ENCODE data around the gene KRTAP5-9.
"Not testable (repeated sequence)": the region's sequence is repeated elsewhere in the genome, so short reads cannot be mapped to it uniquely, and the experiment has no call there.

KRTAP5-9 gene

GRCh38 chr11:71525938-71526495 is 22.2 kb upstream of the KRTAP5-9 start:
- Mint-ChIP-seq H3K4me3 (no peak overlapping the region), H3K27ac (no peak overlapping the region), H3K36me3 (ENCODE audit: low read depth) (no peaks in the 10 kb centered on the region), H3K4me1 (ENCODE audit: low read depth) (no peaks in the 10 kb centered on the region), H3K9me3 (peaks cover 3% of the 10 kb centered on the region), H3K27me3 (peaks cover 9% of the 10 kb centered on the region)

GRCh38 chr11:71526796-71527575 is 21.2 kb upstream of the KRTAP5-9 start, which contains the start of gene KRTAP5-7:
TSS of gene KRTAP5-7 (plus strand) at chr11:71527267. CDS start at chr11:71527301, 34 bp downstream.
- H3K27me3 Mint-ChIP-seq; H3K4me1 Mint-ChIP-seq (ENCODE audit: low read depth); H3K4me3 Mint-ChIP-seq; H3K27ac Mint-ChIP-seq; H3K36me3 Mint-ChIP-seq (ENCODE audit: low read depth); H3K9me3 Mint-ChIP-seq: not testable (repeated sequence)

- H3K4me3 Mint-ChIP-seq = no peak overlapping the region
- no peaks in the 10 kb centered on the region for H3K36me3 Mint-ChIP-seq (ENCODE audit: low read depth)
- no peaks in the 10 kb centered on the region for H3K4me1 Mint-ChIP-seq (ENCODE audit: low read depth)
- no peak overlapping the region for H3K27ac Mint-ChIP-seq
- H3K9me3 Mint-ChIP-seq = peaks cover 3% of the 10 kb centered on the region
- peaks cover 9% of the 10 kb centered on the region for H3K27me3 Mint-ChIP-seq
These were observed 20.5 kb upstream of the KRTAP5-9 start for GRCh38 chr11:71527576-71528210.

DNA sequence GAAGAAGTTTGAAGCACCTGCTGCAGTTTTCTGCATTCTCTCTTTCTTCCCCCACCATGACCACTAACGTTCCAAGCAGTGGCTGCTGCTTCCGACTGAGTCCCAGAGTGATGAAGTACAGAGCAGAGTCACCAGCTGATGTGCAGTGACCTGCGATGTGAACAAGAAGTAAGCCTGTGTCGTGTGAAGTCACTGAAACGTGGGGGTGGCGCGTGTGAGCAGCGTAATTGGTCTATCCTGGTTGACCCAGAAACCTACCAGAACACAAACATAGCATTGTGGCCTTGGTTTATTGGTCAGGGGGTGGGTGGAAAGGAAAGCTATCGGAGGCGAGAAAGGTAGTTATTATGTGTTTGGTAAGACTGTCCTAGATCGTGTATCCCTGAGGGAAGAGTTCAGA is 17.6 kb upstream of the KRTAP5-9 start:
- Mint-ChIP-seq H3K9me3 (no peaks in the 10 kb centered on the region), H3K4me3 (no peak overlapping the region), H3K4me1 (ENCODE audit: low read depth) (no peaks in the 10 kb centered on the region), H3K27ac (no peak overlapping the region), H3K27me3 (peaks cover 9% of the 10 kb centered on the region), H3K36me3 (ENCODE audit: low read depth) (no peaks in the 10 kb centered on the region)

- H3K4me3 Mint-ChIP-seq = no peak overlapping the region
- H3K9me3 Mint-ChIP-seq = no peaks in the 10 kb centered on the region
- H3K36me3 Mint-ChIP-seq (ENCODE audit: low read depth) = no peaks in the 10 kb centered on the region
- no peaks in the 10 kb centered on the region for H3K27me3 Mint-ChIP-seq
- no peaks in the 10 kb centered on the region for H3K4me1 Mint-ChIP-seq (ENCODE audit: low read depth)
- no peak overlapping the region for H3K27ac Mint-ChIP-seq
These were observed 16.1 kb upstream of the KRTAP5-9 start for GRCh38 chr11:71532036-71532610.

- not testable (repeated sequence) for H3K36me3 Mint-ChIP-seq (ENCODE audit: low read depth); H3K4me3 Mint-ChIP-seq; H3K4me1 Mint-ChIP-seq (ENCODE audit: low read depth); H3K9me3 Mint-ChIP-seq; H3K27ac Mint-ChIP-seq; H3K27me3 Mint-ChIP-seq
These were observed 13.3 kb upstream of the KRTAP5-9 start for GRCh38 chr11:71534711-71535608.

DNA sequence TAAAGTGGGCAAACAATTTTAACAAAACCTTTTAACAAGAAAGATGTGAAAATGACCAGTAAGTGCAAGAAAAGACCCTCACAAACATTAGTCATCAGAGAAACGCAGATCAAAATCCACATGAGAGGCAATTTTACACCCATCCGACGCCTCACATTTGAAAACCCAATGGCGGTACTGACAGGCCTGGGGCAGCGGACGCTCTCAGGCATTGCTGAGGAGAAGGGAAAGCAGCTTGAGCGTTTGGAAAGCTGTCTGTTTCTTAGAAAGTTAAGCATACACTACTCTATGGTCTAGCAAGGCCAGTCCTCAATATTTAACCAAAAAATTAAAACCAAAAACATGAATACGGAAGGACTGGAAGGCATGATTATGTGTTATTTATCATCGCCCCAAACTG is 12.4 kb upstream of the KRTAP5-9 start:
- peaks cover 3% of the 10 kb centered on the region for H3K4me1 Mint-ChIP-seq (ENCODE audit: low read depth)
- H3K36me3 Mint-ChIP-seq (ENCODE audit: low read depth) = no peaks in the 10 kb centered on the region
- no peak overlapping the region for H3K4me3 Mint-ChIP-seq
- H3K27ac Mint-ChIP-seq = no peak overlapping the region
- H3K9me3 Mint-ChIP-seq = peaks cover 3% of the 10 kb centered on the region
- H3K27me3 Mint-ChIP-seq = no peaks in the 10 kb centered on the region

- H3K9me3 Mint-ChIP-seq = peaks cover 12% of the 10 kb centered on the region
- H3K36me3 Mint-ChIP-seq (ENCODE audit: low read depth) = peaks cover 4% of the 10 kb centered on the region
- H3K4me3 Mint-ChIP-seq = no peak overlapping the region
- no peak overlapping the region for H3K27ac Mint-ChIP-seq
- peaks cover 9% of the 10 kb centered on the region for H3K4me1 Mint-ChIP-seq (ENCODE audit: low read depth)
- peaks cover 9% of the 10 kb centered on the region for H3K27me3 Mint-ChIP-seq
These were observed 10.7 kb upstream of the KRTAP5-9 start for GRCh38 chr11:71537537-71537936.

GRCh38 chr11:71537977-71538665 is 10.1 kb upstream of the KRTAP5-9 start, which contains the start of gene KRTAP5-8:
TSS of gene KRTAP5-8 (plus strand) at chr11:71538025. CDS start at chr11:71538056, 31 bp downstream.
- Mint-ChIP-seq H3K4me1 (ENCODE audit: low read depth) (peaks cover 12% of the 10 kb centered on the region), H3K9me3 (peaks cover 12% of the 10 kb centered on the region)
- H3K4me3 Mint-ChIP-seq; H3K36me3 Mint-ChIP-seq (ENCODE audit: low read depth); H3K27ac Mint-ChIP-seq; H3K27me3 Mint-ChIP-seq: not testable (repeated sequence)

GRCh38 chr11:71538666-71538990 is 9.6 kb upstream of the KRTAP5-9 start:
- Mint-ChIP-seq H3K27me3 (peaks cover 9% of the 10 kb centered on the region), H3K4me3 (no peak overlapping the region), H3K27ac (no peak overlapping the region), H3K36me3 (ENCODE audit: low read depth) (peaks cover 4% of the 10 kb centered on the region), H3K9me3 (peaks cover 12% of the 10 kb centered on the region), H3K4me1 (ENCODE audit: low read depth) (peaks cover 17% of the 10 kb centered on the region)

DNA sequence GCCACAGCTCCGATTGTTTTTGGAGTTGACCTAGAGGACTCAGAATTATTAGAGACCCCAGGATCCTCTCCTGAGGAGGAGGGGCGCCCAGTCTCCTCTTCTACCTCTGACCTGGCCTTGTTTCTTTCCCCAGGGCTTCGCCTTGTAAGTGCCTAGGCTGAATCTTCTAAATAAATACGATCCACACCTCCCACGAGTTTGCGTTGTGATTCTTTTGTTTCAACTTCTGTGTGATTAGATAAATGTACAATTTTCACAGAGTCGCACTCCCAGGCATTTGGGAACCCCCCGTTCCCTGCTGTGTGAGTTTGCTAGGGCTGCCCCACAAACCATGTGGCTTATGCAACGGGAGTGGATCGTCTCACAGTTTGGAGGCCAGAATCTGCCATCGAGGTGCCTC is 9.2 kb upstream of the KRTAP5-9 start:
- no peak overlapping the region for H3K27ac Mint-ChIP-seq
- H3K4me1 Mint-ChIP-seq (ENCODE audit: low read depth) = peaks cover 21% of the 10 kb centered on the region
- peaks cover 4% of the 10 kb centered on the region for H3K36me3 Mint-ChIP-seq (ENCODE audit: low read depth)
- H3K27me3 Mint-ChIP-seq = peaks cover 9% of the 10 kb centered on the region
- peaks cover 12% of the 10 kb centered on the region for H3K9me3 Mint-ChIP-seq
- H3K4me3 Mint-ChIP-seq = no peak overlapping the region

- not testable (repeated sequence) for H3K4me3 Mint-ChIP-seq; H3K27me3 Mint-ChIP-seq; H3K36me3 Mint-ChIP-seq (ENCODE audit: low read depth); H3K27ac Mint-ChIP-seq
- peaks cover 12% of the 10 kb centered on the region for H3K9me3 Mint-ChIP-seq
- H3K4me1 Mint-ChIP-seq (ENCODE audit: low read depth) = peaks cover 27% of the 10 kb centered on the region
These were observed 8.2 kb upstream of the KRTAP5-9 start for GRCh38 chr11:71539971-71540370.

DNA sequence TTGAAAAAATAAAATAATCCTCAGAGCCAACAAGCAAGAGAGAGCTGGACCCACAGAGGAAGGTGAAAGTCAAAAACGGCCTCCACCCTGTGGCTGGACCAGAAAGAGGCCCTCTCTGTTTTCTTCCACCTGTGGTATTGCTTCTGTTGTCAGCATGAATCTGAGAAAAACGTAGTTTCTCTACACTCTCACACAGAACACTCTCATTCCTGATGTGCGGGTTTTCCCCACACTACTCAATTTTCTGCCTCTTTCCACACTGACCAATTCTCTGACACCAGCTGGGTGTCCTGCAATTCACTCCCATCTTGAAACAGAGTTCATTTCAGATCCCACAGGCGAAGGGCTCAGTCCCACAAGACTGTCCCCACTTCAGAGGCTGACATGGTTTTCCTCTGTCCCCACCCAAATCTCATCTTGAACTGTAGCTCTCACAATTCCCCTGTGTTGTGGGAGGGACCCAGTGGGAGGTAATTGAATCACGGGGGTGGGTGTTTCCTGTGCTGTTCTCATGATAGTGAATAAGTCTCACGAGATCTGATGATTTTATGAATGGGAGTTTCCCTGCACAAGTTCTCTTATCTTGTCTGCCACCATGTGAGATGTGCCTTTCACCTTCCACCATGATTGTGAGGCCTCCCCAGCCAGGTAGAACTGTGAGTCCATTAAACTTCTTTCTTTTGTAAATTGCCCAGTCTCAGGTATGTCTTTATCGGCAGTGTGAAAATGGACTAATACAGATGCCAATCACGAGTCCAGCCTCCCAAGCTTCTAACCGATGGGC is 7.5 kb upstream of the KRTAP5-9 start:
- H3K27ac Mint-ChIP-seq; H3K4me3 Mint-ChIP-seq; H3K36me3 Mint-ChIP-seq (ENCODE audit: low read depth): not testable (repeated sequence)
- peaks cover 12% of the 10 kb centered on the region for H3K27me3 Mint-ChIP-seq
- H3K4me1 Mint-ChIP-seq (ENCODE audit: low read depth) = peaks cover 27% of the 10 kb centered on the region
- H3K9me3 Mint-ChIP-seq = peaks cover 12% of the 10 kb centered on the region

All from stimulated activated naive CD8-positive, alpha-beta T cell treated with anti-CD3 and anti-CD28 coated beads, Interleukin-15, Interleukin-2, amounts not matched to agents 100 ng/mL and 50 ng/mL, for 24 hours (primary cell).